B cell (primary cell): ENCODE results near the gene DNASE2B. TPM values are rescaled to one million over a fixed set of nuclear protein-coding genes. Genes with fewer than 3 reads are reported as not detected.

Experiments
- ATAC-seq: fragments of 200-7000 bp; cut with Tn5 transposase; one replicate; pipeline ENCODE4 v1.10.0; 2021; ENCODE audit warnings: low read depth, mild to moderate bottlenecking, moderate number of reproducible peaks, moderate library complexity
- CTCF ChIA-PET: fragments of 350-600 bp; sonication (Branson Sonifier 250); formaldehyde crosslinking; loops from one replicate; lab custom pipeline; 2021; ENCODE audit warnings: antibody characterized with exemption, inconsistent platforms; lab: Charles Lee
- POLR2A ChIA-PET: fragments of 350-600 bp; sonication (Branson Sonifier 250); formaldehyde crosslinking; loops from one replicate; lab custom pipeline; 2021; ENCODE audit warnings: antibody characterized with exemption; lab: Charles Lee
- DNase-seq: peaks from one replicate; pipeline ENCODE4 v3.0.0; 2013
- H2AFZ ChIP-seq: 2 replicates; pipeline ENCODE4 v1.6.1; 2012; ENCODE audit warnings: mild to moderate bottlenecking, low read depth, low read length; ENCODE audit not compliant: insufficient read depth, poor library complexity, severe bottlenecking
- H3K27ac ChIP-seq, 2 donors: 1 replicate in 1 of 2; 2 replicates in 1 of 2; pipeline ENCODE4 v1.5.1; 2012 to 2013; ENCODE audit warnings: low read length in 2 of 2, mild to moderate bottlenecking in 2 of 2, moderate library complexity in 1 of 2
- H3K27me3 ChIP-seq, 4 experiments: fragments of 200-600 bp in 1 of 4; sonication (generic) in 1 of 4; replicated peaks in 1 of 4; 1 replicate in 2 of 4; 2 replicates in 2 of 4; pipeline versions ENCODE4 v1.6.1 to v1.7.0; 2013 to 2016; ENCODE audit warnings: low read length in 3 of 4, mild to moderate bottlenecking in 2 of 4, mixed read lengths in 1 of 4, moderate library complexity in 1 of 4; ENCODE audit not compliant: insufficient read depth in 4 of 4, control insufficient read depth in 3 of 4; ENCODE audit errors: control extremely low read depth in 1 of 4
- H3K36me3 ChIP-seq, 2 experiments: replicated peaks in 1 of 2; 1 replicate in 1 of 2; 2 replicates in 1 of 2; pipeline versions ENCODE4 v1.6.1 to v1.7.1; 2013; ENCODE audit warnings: low read length in 1 of 2; ENCODE audit not compliant: insufficient read depth in 2 of 2, control insufficient read depth in 1 of 2; ENCODE audit errors: control extremely low read depth in 1 of 2, extremely low read depth in 1 of 2
- H3K4me1 ChIP-seq, 2 donors: fragments of 200-600 bp in 1 of 2; sonication (generic) in 1 of 2; 1 replicate in 1 of 2; 2 replicates in 1 of 2; pipeline versions ENCODE4 v1.5.1 to v1.6.1; 2013 to 2017; ENCODE audit warnings: low read length in 2 of 2; ENCODE audit not compliant: control insufficient read depth in 2 of 2, insufficient read depth in 2 of 2
- H3K4me2 ChIP-seq: replicated peaks from 2 replicates; pipeline ENCODE3; 2012; ENCODE audit warnings: mild to moderate bottlenecking, low read depth, low read length; ENCODE audit not compliant: poor library complexity, severe bottlenecking
- H3K4me3 ChIP-seq, 5 experiments: fragments of 200-600 bp in 1 of 5; sonication (generic) in 1 of 5; 1 replicate in 3 of 5; 2 replicates in 2 of 5; pipeline versions ENCODE4 v1.5.1 to v1.7.0; 2011 to 2016; ENCODE audit warnings: low read length in 4 of 5, mild to moderate bottlenecking in 4 of 5, low read depth in 2 of 5, control low read depth in 1 of 5, moderate library complexity in 1 of 5; ENCODE audit not compliant: insufficient read depth in 1 of 5; ENCODE audit errors: control extremely low read depth in 1 of 5, extremely low read depth in 1 of 5
- H3K79me2 ChIP-seq: fragments of 200-600 bp; sonication (generic); one replicate; pipeline ENCODE4 v1.6.0; 2016; ENCODE audit warnings: low read length; ENCODE audit not compliant: control insufficient read depth, insufficient read depth
- H3K9ac ChIP-seq: fragments of 200-600 bp; sonication (generic); 2 replicates; pipeline ENCODE4 v1.6.1; 2017; ENCODE audit warnings: mild to moderate bottlenecking, low read length, moderate library complexity
- H3K9me3 ChIP-seq, 3 donors: one replicate each; pipeline versions ENCODE4 v1.6.1 to v1.7.1; 2013; ENCODE audit warnings: low read length in 2 of 3; ENCODE audit not compliant: control insufficient read depth in 2 of 3, insufficient read depth in 1 of 3; ENCODE audit errors: control extremely low read depth in 1 of 3
- H4K20me1 ChIP-seq: 2 replicates; pipeline ENCODE4 v1.6.0; 2012; ENCODE audit warnings: mild to moderate bottlenecking, low read length; ENCODE audit not compliant: insufficient read depth, control insufficient read depth, poor library complexity, severe bottlenecking
- H3K27ac Mint-ChIP-seq: one replicate; pipeline ENCODE4 v1.8.0; 2021; ENCODE audit warnings: mixed read lengths
- H3K27me3 Mint-ChIP-seq: one replicate; pipeline ENCODE4 v1.8.0; 2021; ENCODE audit warnings: mixed read lengths
- H3K4me1 Mint-ChIP-seq: one replicate; pipeline ENCODE4 v1.8.0; 2021; ENCODE audit warnings: mixed read lengths
- H3K4me3 Mint-ChIP-seq: one replicate; pipeline ENCODE4 v1.8.0; 2021; ENCODE audit warnings: mixed read lengths
- H3K9me3 Mint-ChIP-seq: one replicate; pipeline ENCODE4 v1.8.0; 2022; ENCODE audit warnings: mixed read lengths; ENCODE audit not compliant: insufficient read depth
- EZH2 ChIP-seq: IDR thresholded peaks from 2 replicates; pipeline ENCODE4 v1.6.1; 2012; ENCODE audit warnings: borderline replicate concordance, low read depth, mild to moderate bottlenecking, moderate library complexity, low read length; ENCODE audit not compliant: insufficient read depth, poor library complexity, severe bottlenecking
- WGBS: methylation state at CpG from one replicate; pipeline ENCODE4 v1.1.5; 2013; ENCODE audit warnings: missing lambda C conversion rate; ENCODE audit not compliant: insufficient coverage; 5-methylcytosine and 5-hydroxymethylcytosine counted together
- intact Hi-C: fragments of 100-400 bp; cut with micrococcal nuclease; formaldehyde crosslinking; loops from one replicate; pipeline ENCODE4 v1.10.0; 2022
- polyA plus RNA-seq: library from polyadenylated mRNA; depleted of rRNA; stranded (reverse); fragments of >200 nt; gene quantifications from 2 replicates; pipeline ENCODE4 v1.2.3, GENCODE V29; 2012
- total RNA-seq, 2 donors: library from RNA; stranded (reverse); fragments of 120-200 nt in 1 of 2; gene quantifications; 1 replicate in 1 of 2; 2 replicates in 1 of 2; pipeline versions ENCODE4 v1.2.3 to v1.2.4, GENCODE V29; 2013 to 2022
- TF ChIP-seq, protein P1 (sequence below): fragments of 200-600 bp; IDR thresholded peaks from one replicate; pipeline ENCODE4 v1.8.0; 2022; ENCODE audit warnings: antibody characterized with exemption, mild to moderate bottlenecking

DNASE2B gene
- total and polyA plus RNA-seq, 2 donors (not counting 1 experiment from before 2014, with no cell fraction given) = not detected

- ChIA-PET CTCF (interaction anchor here (1.0 kb wide), 1 partner anchor 214 kb away, joined by 3 read pairs; no protein-coding TSS in a partner anchor), POLR2A (no interaction called here)
- WGBS = no CpG with 5 or more reads among the region's 3 CpGs
- Histone ChIP-seq H3K9ac (no peak overlapping the region), H2AFZ (no peak overlapping the region), H3K79me2 (no peaks in the 10 kb centered on the region), H3K4me3 (no peak overlapping the region), H3K27me3 (no peaks in the 10 kb centered on the region), H3K9me3 (no peaks in the 10 kb centered on the region), H4K20me1 (no peaks in the 10 kb centered on the region), H3K36me3 (no peaks in the 10 kb centered on the region), H3K4me2 (no peak overlapping the region), H3K4me1 (no peaks in the 10 kb centered on the region), H3K27ac (no peak overlapping the region)
- Mint-ChIP-seq H3K4me1 (no peaks in the 10 kb centered on the region), H3K4me3 (no peak overlapping the region), H3K27ac (no peak overlapping the region), H3K27me3 (peaks cover 4% of the 10 kb centered on the region), H3K9me3 (no peaks in the 10 kb centered on the region)
- intact Hi-C loops = no loop called here
- TF ChIP-seq, protein P1, sequence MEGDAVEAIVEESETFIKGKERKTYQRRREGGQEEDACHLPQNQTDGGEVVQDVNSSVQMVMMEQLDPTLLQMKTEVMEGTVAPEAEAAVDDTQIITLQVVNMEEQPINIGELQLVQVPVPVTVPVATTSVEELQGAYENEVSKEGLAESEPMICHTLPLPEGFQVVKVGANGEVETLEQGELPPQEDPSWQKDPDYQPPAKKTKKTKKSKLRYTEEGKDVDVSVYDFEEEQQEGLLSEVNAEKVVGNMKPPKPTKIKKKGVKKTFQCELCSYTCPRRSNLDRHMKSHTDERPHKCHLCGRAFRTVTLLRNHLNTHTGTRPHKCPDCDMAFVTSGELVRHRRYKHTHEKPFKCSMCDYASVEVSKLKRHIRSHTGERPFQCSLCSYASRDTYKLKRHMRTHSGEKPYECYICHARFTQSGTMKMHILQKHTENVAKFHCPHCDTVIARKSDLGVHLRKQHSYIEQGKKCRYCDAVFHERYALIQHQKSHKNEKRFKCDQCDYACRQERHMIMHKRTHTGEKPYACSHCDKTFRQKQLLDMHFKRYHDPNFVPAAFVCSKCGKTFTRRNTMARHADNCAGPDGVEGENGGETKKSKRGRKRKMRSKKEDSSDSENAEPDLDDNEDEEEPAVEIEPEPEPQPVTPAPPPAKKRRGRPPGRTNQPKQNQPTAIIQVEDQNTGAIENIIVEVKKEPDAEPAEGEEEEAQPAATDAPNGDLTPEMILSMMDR = no peak
- no peak for TF ChIP-seq EZH2
- ATAC-seq (no peak), DNase-seq (no peak)
Measured at GRCh38 chr1:84350104-84350503, 48.2 kb upstream of the DNASE2B start.

DNA sequence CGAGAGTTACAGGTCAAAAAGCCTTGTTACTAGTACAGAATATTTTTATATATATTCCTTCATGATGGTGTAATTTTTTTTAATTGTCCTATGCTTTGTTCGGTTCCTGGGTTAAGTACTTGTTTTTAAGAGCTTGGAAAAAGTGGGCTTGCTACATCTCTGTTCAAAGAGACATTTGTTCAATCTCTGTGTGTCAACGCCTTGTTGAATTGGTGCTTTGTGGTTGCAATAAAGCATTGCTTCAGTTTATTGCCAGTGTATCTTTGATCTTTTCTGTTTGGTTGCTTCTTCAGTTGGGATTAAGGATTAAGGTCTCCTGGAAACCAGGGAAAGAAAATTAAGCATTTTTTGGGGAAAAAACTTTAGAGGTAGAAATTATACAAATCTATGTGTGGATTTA, 47.7 kb upstream of the DNASE2B start:
- no peak overlapping the region for H2AFZ ChIP-seq
- H3K79me2 ChIP-seq = no peaks in the 10 kb centered on the region
- no peak overlapping the region for H3K4me3 ChIP-seq
- Mint-ChIP-seq H3K4me1 (no peaks in the 10 kb centered on the region), H3K27ac (no peak overlapping the region), H3K4me3 (no peak overlapping the region), H3K27me3 (peaks cover 4% of the 10 kb centered on the region), H3K9me3 (no peaks in the 10 kb centered on the region)
- no peaks in the 10 kb centered on the region for H3K36me3 ChIP-seq
- POLR2A ChIA-PET = no interaction called here
- H3K27me3 ChIP-seq = no peaks in the 10 kb centered on the region
- ATAC-seq = no peak
- no peak for DNase-seq
- CTCF ChIA-PET = interaction anchor here (1.0 kb wide), 1 partner anchor 215 kb away, joined by 3 read pairs; no protein-coding TSS in a partner anchor
- 95% methylated on average over 2 of the region's 3 CpGs for WGBS
- no peaks in the 10 kb centered on the region for H3K9me3 ChIP-seq
- no peaks in the 10 kb centered on the region for H3K4me1 ChIP-seq
- no peak overlapping the region for H3K9ac ChIP-seq
- TF ChIP-seq, protein P1 = no peak
- no peak for TF ChIP-seq EZH2
- no peak overlapping the region for H3K4me2 ChIP-seq
- intact Hi-C loops = no loop called here
- H3K27ac ChIP-seq = no peak overlapping the region
- no peaks in the 10 kb centered on the region for H4K20me1 ChIP-seq
